ENCODE results near the gene PCDH7.

The PCDH7 gene

DNA sequence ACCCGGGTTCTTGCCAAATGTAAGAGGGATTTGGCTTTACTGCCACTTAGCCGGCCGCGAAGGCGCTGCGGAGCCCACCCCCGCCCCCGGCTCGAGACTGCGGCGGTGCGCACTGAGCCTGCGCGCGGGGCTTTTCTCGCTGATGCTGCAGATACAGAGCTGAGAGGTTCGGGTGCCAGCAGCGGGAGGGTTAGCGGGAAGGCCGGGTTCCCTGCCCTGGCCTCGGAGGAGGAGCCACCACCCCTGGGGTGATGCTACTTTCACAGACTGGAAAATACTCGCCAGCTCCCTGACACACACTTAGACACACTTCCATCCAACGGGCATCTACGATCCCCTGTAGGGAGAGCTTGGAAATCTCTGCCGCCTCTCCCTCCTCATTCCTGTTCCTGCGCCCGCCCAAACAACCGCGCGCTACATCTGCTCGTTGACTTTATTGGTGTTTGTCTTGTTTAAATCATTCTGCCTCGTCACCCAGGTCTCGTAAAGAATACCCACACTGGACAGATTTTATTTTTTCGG, 2.1 kb upstream of the PCDH7 start (continued):
- TF ChIP-seq ZNF146 (tag by site-specific recombination; IDR thresholded peaks at IDR 0.05): no peak
- TF ChIP-seq ZNF76 (tag by site-specific recombination; IDR thresholded peaks at IDR 0.05; ENCODE audit: borderline replicate concordance, low read depth): peak; percentile 16; the same call in 1 of the 2 replicates
- TF ChIP-seq ZNF2 (tag by site-specific recombination; IDR thresholded peaks at IDR 0.05): no peak
- no peak for TF ChIP-seq ZNF426 (tag by site-specific recombination; IDR thresholded peaks at IDR 0.05)
- TF ChIP-seq ZNF624 (tag by site-specific recombination; IDR thresholded peaks at IDR 0.05): no peak
- peak; percentile 51; the same call in 1 of the 2 replicates for TF ChIP-seq GLIS2 (tag by site-specific recombination; IDR thresholded peaks at IDR 0.05)
- TF ChIP-seq KLF16 (tag by site-specific recombination; IDR thresholded peaks at IDR 0.05): no peak
- TF ChIP-seq ZNF571 (tag by site-specific recombination; IDR thresholded peaks at IDR 0.05): no peak
- TF ChIP-seq ZFP69B (tag by site-specific recombination; IDR thresholded peaks at IDR 0.05): no peak
- TF ChIP-seq ZNF248 (tag by site-specific recombination; IDR thresholded peaks at IDR 0.05): no peak
- TF ChIP-seq HOXD13 (CRISPR knock-in tag; IDR thresholded peaks at IDR 0.05; ENCODE audit: borderline replicate concordance): no peak
- no peak; the same call in 1 of the 2 replicates for TF ChIP-seq FEZF1 (tag by site-specific recombination; IDR thresholded peaks at IDR 0.05)
- peak; percentile 48; the same call in 1 of the 2 replicates for TF ChIP-seq ZNF335 (tag by site-specific recombination; conservative IDR thresholded peaks at IDR 0.05)
- TF ChIP-seq, protein P1, sequence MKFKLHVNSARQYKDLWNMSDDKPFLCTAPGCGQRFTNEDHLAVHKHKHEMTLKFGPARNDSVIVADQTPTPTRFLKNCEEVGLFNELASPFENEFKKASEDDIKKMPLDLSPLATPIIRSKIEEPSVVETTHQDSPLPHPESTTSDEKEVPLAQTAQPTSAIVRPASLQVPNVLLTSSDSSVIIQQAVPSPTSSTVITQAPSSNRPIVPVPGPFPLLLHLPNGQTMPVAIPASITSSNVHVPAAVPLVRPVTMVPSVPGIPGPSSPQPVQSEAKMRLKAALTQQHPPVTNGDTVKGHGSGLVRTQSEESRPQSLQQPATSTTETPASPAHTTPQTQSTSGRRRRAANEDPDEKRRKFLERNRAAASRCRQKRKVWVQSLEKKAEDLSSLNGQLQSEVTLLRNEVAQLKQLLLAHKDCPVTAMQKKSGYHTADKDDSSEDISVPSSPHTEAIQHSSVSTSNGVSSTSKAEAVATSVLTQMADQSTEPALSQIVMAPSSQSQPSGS (tag by site-specific recombination; IDR thresholded peaks at IDR 0.05; ENCODE audit: low read depth): no peak
- TF ChIP-seq, protein P2, sequence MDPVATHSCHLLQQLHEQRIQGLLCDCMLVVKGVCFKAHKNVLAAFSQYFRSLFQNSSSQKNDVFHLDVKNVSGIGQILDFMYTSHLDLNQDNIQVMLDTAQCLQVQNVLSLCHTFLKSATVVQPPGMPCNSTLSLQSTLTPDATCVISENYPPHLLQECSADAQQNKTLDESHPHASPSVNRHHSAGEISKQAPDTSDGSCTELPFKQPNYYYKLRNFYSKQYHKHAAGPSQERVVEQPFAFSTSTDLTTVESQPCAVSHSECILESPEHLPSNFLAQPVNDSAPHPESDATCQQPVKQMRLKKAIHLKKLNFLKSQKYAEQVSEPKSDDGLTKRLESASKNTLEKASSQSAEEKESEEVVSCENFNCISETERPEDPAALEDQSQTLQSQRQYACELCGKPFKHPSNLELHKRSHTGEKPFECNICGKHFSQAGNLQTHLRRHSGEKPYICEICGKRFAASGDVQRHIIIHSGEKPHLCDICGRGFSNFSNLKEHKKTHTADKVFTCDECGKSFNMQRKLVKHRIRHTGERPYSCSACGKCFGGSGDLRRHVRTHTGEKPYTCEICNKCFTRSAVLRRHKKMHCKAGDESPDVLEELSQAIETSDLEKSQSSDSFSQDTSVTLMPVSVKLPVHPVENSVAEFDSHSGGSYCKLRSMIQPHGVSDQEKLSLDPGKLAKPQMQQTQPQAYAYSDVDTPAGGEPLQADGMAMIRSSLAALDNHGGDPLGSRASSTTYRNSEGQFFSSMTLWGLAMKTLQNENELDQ (tag by site-specific recombination; IDR thresholded peaks at IDR 0.05; ENCODE audit: low read depth): no peak
- TF ChIP-seq ZNF350 (tag by site-specific recombination; IDR thresholded peaks at IDR 0.05): no peak
- no peak for TF ChIP-seq ZNF623 (tag by site-specific recombination; IDR thresholded peaks at IDR 0.05)
- no peak for TF ChIP-seq ZNF600 (tag by site-specific recombination; IDR thresholded peaks at IDR 0.05)
- no peak for TF ChIP-seq ZNF701 (tag by site-specific recombination; IDR thresholded peaks at IDR 0.05)
- TF ChIP-seq, protein P3, sequence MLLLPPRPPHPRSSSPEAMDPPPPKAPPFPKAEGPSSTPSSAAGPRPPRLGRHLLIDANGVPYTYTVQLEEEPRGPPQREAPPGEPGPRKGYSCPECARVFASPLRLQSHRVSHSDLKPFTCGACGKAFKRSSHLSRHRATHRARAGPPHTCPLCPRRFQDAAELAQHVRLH (tag by site-specific recombination; IDR thresholded peaks at IDR 0.05): 0 out of 2 replicates have a peak, but pooled peaks have one; percentile 22
- no peak for TF ChIP-seq ZNF354C (tag by site-specific recombination; IDR thresholded peaks at IDR 0.05; ENCODE audit: borderline replicate concordance, low read depth)
- TF ChIP-seq, protein P4, sequence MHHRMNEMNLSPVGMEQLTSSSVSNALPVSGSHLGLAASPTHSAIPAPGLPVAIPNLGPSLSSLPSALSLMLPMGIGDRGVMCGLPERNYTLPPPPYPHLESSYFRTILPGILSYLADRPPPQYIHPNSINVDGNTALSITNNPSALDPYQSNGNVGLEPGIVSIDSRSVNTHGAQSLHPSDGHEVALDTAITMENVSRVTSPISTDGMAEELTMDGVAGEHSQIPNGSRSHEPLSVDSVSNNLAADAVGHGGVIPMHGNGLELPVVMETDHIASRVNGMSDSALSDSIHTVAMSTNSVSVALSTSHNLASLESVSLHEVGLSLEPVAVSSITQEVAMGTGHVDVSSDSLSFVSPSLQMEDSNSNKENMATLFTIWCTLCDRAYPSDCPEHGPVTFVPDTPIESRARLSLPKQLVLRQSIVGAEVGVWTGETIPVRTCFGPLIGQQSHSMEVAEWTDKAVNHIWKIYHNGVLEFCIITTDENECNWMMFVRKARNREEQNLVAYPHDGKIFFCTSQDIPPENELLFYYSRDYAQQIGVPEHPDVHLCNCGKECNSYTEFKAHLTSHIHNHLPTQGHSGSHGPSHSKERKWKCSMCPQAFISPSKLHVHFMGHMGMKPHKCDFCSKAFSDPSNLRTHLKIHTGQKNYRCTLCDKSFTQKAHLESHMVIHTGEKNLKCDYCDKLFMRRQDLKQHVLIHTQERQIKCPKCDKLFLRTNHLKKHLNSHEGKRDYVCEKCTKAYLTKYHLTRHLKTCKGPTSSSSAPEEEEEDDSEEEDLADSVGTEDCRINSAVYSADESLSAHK (tag by site-specific recombination; IDR thresholded peaks at IDR 0.05): no peak
- TF ChIP-seq TCF7L2 (IDR thresholded peaks at IDR 0.05; ENCODE audit: borderline replicate concordance, low read depth, low read length): no peak
- TF ChIP-seq, protein P5, sequence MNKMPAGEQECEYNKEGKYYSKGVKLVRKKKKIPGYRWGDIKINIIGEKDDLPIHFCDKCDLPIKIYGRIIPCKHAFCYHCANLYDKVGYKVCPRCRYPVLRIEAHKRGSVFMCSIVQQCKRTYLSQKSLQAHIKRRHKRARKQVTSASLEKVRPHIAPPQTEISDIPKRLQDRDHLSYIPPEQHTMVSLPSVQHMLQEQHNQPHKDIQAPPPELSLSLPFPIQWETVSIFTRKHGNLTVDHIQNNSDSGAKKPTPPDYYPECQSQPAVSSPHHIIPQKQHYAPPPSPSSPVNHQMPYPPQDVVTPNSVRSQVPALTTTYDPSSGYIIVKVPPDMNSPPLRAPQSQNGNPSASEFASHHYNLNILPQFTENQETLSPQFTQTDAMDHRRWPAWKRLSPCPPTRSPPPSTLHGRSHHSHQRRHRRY (tag by site-specific recombination; IDR thresholded peaks at IDR 0.05): no peak
- TF ChIP-seq, protein P6, sequence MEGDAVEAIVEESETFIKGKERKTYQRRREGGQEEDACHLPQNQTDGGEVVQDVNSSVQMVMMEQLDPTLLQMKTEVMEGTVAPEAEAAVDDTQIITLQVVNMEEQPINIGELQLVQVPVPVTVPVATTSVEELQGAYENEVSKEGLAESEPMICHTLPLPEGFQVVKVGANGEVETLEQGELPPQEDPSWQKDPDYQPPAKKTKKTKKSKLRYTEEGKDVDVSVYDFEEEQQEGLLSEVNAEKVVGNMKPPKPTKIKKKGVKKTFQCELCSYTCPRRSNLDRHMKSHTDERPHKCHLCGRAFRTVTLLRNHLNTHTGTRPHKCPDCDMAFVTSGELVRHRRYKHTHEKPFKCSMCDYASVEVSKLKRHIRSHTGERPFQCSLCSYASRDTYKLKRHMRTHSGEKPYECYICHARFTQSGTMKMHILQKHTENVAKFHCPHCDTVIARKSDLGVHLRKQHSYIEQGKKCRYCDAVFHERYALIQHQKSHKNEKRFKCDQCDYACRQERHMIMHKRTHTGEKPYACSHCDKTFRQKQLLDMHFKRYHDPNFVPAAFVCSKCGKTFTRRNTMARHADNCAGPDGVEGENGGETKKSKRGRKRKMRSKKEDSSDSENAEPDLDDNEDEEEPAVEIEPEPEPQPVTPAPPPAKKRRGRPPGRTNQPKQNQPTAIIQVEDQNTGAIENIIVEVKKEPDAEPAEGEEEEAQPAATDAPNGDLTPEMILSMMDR (tag by site-specific recombination; IDR thresholded peaks at IDR 0.05): no peak
- no peak for TF ChIP-seq ZNF521 (tag by site-specific recombination; IDR thresholded peaks at IDR 0.05)
- TF ChIP-seq, protein P7, sequence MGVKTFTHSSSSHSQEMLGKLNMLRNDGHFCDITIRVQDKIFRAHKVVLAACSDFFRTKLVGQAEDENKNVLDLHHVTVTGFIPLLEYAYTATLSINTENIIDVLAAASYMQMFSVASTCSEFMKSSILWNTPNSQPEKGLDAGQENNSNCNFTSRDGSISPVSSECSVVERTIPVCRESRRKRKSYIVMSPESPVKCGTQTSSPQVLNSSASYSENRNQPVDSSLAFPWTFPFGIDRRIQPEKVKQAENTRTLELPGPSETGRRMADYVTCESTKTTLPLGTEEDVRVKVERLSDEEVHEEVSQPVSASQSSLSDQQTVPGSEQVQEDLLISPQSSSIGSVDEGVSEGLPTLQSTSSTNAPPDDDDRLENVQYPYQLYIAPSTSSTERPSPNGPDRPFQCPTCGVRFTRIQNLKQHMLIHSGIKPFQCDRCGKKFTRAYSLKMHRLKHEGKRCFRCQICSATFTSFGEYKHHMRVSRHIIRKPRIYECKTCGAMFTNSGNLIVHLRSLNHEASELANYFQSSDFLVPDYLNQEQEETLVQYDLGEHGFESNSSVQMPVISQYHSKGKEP (tag by site-specific recombination; IDR thresholded peaks at IDR 0.05): no peak
- no peak for TF ChIP-seq ZFP3 (tag by site-specific recombination; IDR thresholded peaks at IDR 0.05; ENCODE audit: low read depth)
- TF ChIP-seq ZNF585B (tag by site-specific recombination; IDR thresholded peaks at IDR 0.05): no peak
- no peak; the same call in 1 of the 2 replicates for TF ChIP-seq SP3 (tag by site-specific recombination; IDR thresholded peaks at IDR 0.05)

Data from HEK293 (cell line).